Neuronal stem cell (in vitro differentiated cells): ENCODE results near the gene EPB41.

Experiments
- DNase-seq: peaks from one replicate; pipeline ENCODE4 v3.0.0-alpha.2; 2013; ENCODE audit warnings: low spot score
- H2AFZ ChIP-seq: one replicate; pipeline ENCODE4 v1.6.1; 2013; ENCODE audit warnings: mild to moderate bottlenecking, low read length, inconsistent platforms
- H2AK5ac ChIP-seq: 2 replicates; pipeline ENCODE4 v1.6.1; 2013; ENCODE audit warnings: low read depth, mild to moderate bottlenecking, inconsistent platforms, low read length, moderate library complexity, mixed read lengths
- H2BK120ac ChIP-seq: 2 replicates; pipeline ENCODE4 v1.6.1; 2013; ENCODE audit warnings: low read depth, mild to moderate bottlenecking, inconsistent platforms, low read length, moderate library complexity, mixed read lengths
- H2BK12ac ChIP-seq: one replicate; pipeline ENCODE4 v1.6.1; 2013; ENCODE audit warnings: low read length, inconsistent platforms
- H2BK15ac ChIP-seq: 2 replicates; pipeline ENCODE4 v1.6.1; 2013; ENCODE audit warnings: mild to moderate bottlenecking, low read length, inconsistent platforms, mixed read lengths
- H2BK5ac ChIP-seq: one replicate; pipeline ENCODE4 v1.6.1; 2013; ENCODE audit warnings: inconsistent platforms, mild to moderate bottlenecking, low read length, moderate library complexity
- H3K14ac ChIP-seq: one replicate; pipeline ENCODE4 v1.6.1; 2013; ENCODE audit warnings: low read length, inconsistent platforms
- H3K18ac ChIP-seq: 2 replicates; pipeline ENCODE4 v1.6.1; 2013; ENCODE audit warnings: low read length, inconsistent platforms
- H3K23ac ChIP-seq: 2 replicates; pipeline ENCODE4 v1.6.1; 2013; ENCODE audit warnings: low read depth, mild to moderate bottlenecking, mixed read lengths, low read length, inconsistent platforms; ENCODE audit not compliant: poor library complexity
- H3K27ac ChIP-seq: replicated peaks from 3 replicates; pipeline ENCODE4 v1.5.1; 2013; ENCODE audit warnings: low read length, inconsistent platforms
- H3K27me3 ChIP-seq, 3 experiments: 2 replicates each; pipeline ENCODE4 v1.6.1; 2013; ENCODE audit warnings: low read length in 3 of 3, mild to moderate bottlenecking in 2 of 3, inconsistent platforms in 1 of 3, low read depth in 1 of 3, mixed read lengths in 1 of 3, moderate library complexity in 1 of 3; ENCODE audit not compliant: control insufficient read depth in 3 of 3, insufficient read depth in 3 of 3
- H3K36me3 ChIP-seq, 2 donors: replicated peaks in 1 of 2; 2 replicates each; pipeline ENCODE4 v1.6.1; 2013; ENCODE audit warnings: low read length in 2 of 2; ENCODE audit not compliant: control insufficient read depth in 2 of 2, insufficient read depth in 2 of 2
- H3K4ac ChIP-seq: 2 replicates; pipeline ENCODE4 v1.6.1; 2013; ENCODE audit warnings: inconsistent platforms, mild to moderate bottlenecking, low read length, moderate library complexity
- H3K4me1 ChIP-seq, 2 donors: 1 replicate in 1 of 2; 2 replicates in 1 of 2; pipeline ENCODE4 v1.6.1; 2013; ENCODE audit warnings: low read length in 2 of 2, low read depth in 1 of 2; ENCODE audit not compliant: control insufficient read depth in 2 of 2, insufficient read depth in 1 of 2
- H3K4me2 ChIP-seq: one replicate; pipeline ENCODE4 v1.6.1; 2013; ENCODE audit warnings: mild to moderate bottlenecking, low read length, inconsistent platforms; ENCODE audit not compliant: insufficient read depth, poor library complexity, severe bottlenecking
- H3K4me3 ChIP-seq, 2 donors: 2 replicates each; pipeline ENCODE4 v1.5.1; 2013; ENCODE audit warnings: low read length in 2 of 2, mild to moderate bottlenecking in 2 of 2, inconsistent platforms in 1 of 2, moderate library complexity in 1 of 2
- H3K79me1 ChIP-seq: one replicate; pipeline ENCODE4 v1.6.1; 2013; ENCODE audit warnings: low read depth, mild to moderate bottlenecking, inconsistent platforms, low read length, moderate library complexity
- H3K9ac ChIP-seq: one replicate; pipeline ENCODE4 v1.6.1; 2013; ENCODE audit warnings: mild to moderate bottlenecking, low read depth, low read length, inconsistent platforms; ENCODE audit not compliant: poor library complexity
- H3K9me3 ChIP-seq, 2 donors: replicated peaks in 1 of 2; 2 replicates each; pipeline versions ENCODE3 to v1.6.1; 2013; ENCODE audit warnings: low read length in 2 of 2, mild to moderate bottlenecking in 2 of 2, inconsistent platforms in 1 of 2, low read depth in 1 of 2, mixed read lengths in 1 of 2, moderate library complexity in 1 of 2; ENCODE audit not compliant: control insufficient read depth in 2 of 2, insufficient read depth in 1 of 2
- H4K8ac ChIP-seq: one replicate; pipeline ENCODE4 v1.6.1; 2013; ENCODE audit warnings: low read depth, mild to moderate bottlenecking, inconsistent platforms, low read length, moderate library complexity
- H4K91ac ChIP-seq: one replicate; pipeline ENCODE4 v1.6.1; 2013; ENCODE audit warnings: low read length, low read depth, mild to moderate bottlenecking, inconsistent platforms; ENCODE audit not compliant: poor library complexity
- WGBS, 2 donors: extraction: QIAGEN DNeasy Blood & Tissue Kit; methylation state at CpG; one replicate each; pipeline ENCODE4 v1.1.7; 2013; ENCODE audit warnings: missing lambda C conversion rate in 2 of 2, mixed read lengths in 1 of 2; ENCODE audit not compliant: insufficient read length in 2 of 2, insufficient replicate concordance in 1 of 2; ENCODE audit errors: extremely low coverage in 2 of 2; 5-methylcytosine and 5-hydroxymethylcytosine counted together

The EPB41 gene

GRCh38 chr1:28885977-28886730, 28.2 kb upstream of the EPB41 start:
- H3K9ac ChIP-seq, result no peak overlapping the region
- H3K9me3 ChIP-seq, result no peaks in the 10 kb centered on the region
- no peak overlapping the region for H3K14ac ChIP-seq
- H3K4me2 ChIP-seq, result no peak overlapping the region
- H2BK12ac ChIP-seq, result no peak overlapping the region
- H3K36me3 ChIP-seq, result no peaks in the 10 kb centered on the region
- no peak overlapping the region for H4K8ac ChIP-seq
- H2BK120ac ChIP-seq, result no peak overlapping the region
- H3K4me1 ChIP-seq, result peaks cover 16% of the 10 kb centered on the region in 2 donors
- H3K23ac ChIP-seq, result no peak overlapping the region
- H3K4me3 ChIP-seq, result peak overlapping the region; percentile 67 to 83
- H2BK15ac ChIP-seq, result no peak overlapping the region
- no peak overlapping the region for H3K18ac ChIP-seq
- H3K79me1 ChIP-seq, result no peaks in the 10 kb centered on the region
- no peak overlapping the region for H3K4ac ChIP-seq
- no peak overlapping the region for H2AK5ac ChIP-seq
- WGBS, 2 donors, result no CpG with 5 or more reads among the region's 17 CpGs
- H3K27ac ChIP-seq, result no peak overlapping the region
- peaks cover 0 to 36% (median 13%) of the 10 kb centered on the region in 3 experiments for H3K27me3 ChIP-seq
- peak overlapping the region; percentile 96 for H2AFZ ChIP-seq
- DNase-seq, result no peak
- H4K91ac ChIP-seq, result no peak overlapping the region
- no peak overlapping the region for H2BK5ac ChIP-seq

GRCh38 chr1:28886731-28887418, 27.5 kb upstream of the EPB41 start:
- peaks cover 16% of the 10 kb centered on the region in 2 donors for H3K4me1 ChIP-seq
- no peaks in the 10 kb centered on the region for H3K36me3 ChIP-seq
- no peak overlapping the region for H2AK5ac ChIP-seq
- H2AFZ ChIP-seq, result peak overlapping the region; percentile 96
- no peak overlapping the region for H2BK12ac ChIP-seq
- no CpG with 5 or more reads among the region's 43 CpGs for WGBS, 2 donors
- peak overlapping the region; percentile 74 for H3K18ac ChIP-seq
- no peaks in the 10 kb centered on the region for H3K9me3 ChIP-seq
- H3K14ac ChIP-seq, result no peak overlapping the region
- no peak overlapping the region for H2BK5ac ChIP-seq
- no peak overlapping the region for H4K91ac ChIP-seq
- H3K27ac ChIP-seq, result no peak overlapping the region
- H3K9ac ChIP-seq, result peak overlapping the region; percentile 80
- peaks cover 0 to 37% (median 13%) of the 10 kb centered on the region in 3 experiments for H3K27me3 ChIP-seq
- peak overlapping the region; percentile 96 for H3K4me2 ChIP-seq
- no peak overlapping the region for H2BK15ac ChIP-seq
- H3K4ac ChIP-seq, result no peak overlapping the region
- H4K8ac ChIP-seq, result no peak overlapping the region
- H2BK120ac ChIP-seq, result no peak overlapping the region
- H3K79me1 ChIP-seq, result no peaks in the 10 kb centered on the region
- DNase-seq, result peak; percentile 80
- peak overlapping the region; percentile 76 for H3K23ac ChIP-seq
- H3K4me3 ChIP-seq, result peak overlapping the region; percentile 67 to 83

GRCh38 chr1:28887419-28887834, 26.9 kb upstream of the EPB41 start:
- H3K36me3 ChIP-seq, result no peaks in the 10 kb centered on the region
- H3K18ac ChIP-seq, result peak overlapping the region; percentile 74
- H3K23ac ChIP-seq, result peak overlapping the region; percentile 76
- peaks cover 0 to 37% (median 13%) of the 10 kb centered on the region in 3 experiments for H3K27me3 ChIP-seq
- no peak overlapping the region for H3K4ac ChIP-seq
- WGBS, 2 donors, result no CpG with 5 or more reads among the region's 41 CpGs
- H4K91ac ChIP-seq, result no peak overlapping the region
- no peaks in the 10 kb centered on the region for H3K79me1 ChIP-seq
- DNase-seq, result peak; percentile 32
- H2BK120ac ChIP-seq, result no peak overlapping the region
- peak overlapping the region; percentile 67 to 83 for H3K4me3 ChIP-seq
- no peak overlapping the region for H2AK5ac ChIP-seq
- H2BK5ac ChIP-seq, result no peak overlapping the region
- peaks cover 16% of the 10 kb centered on the region in 2 donors for H3K4me1 ChIP-seq
- no peak overlapping the region for H2BK15ac ChIP-seq
- peak overlapping the region; percentile 96 for H2AFZ ChIP-seq
- no peak overlapping the region for H2BK12ac ChIP-seq
- H3K9me3 ChIP-seq, result no peaks in the 10 kb centered on the region
- H4K8ac ChIP-seq, result no peak overlapping the region
- H3K14ac ChIP-seq, result no peak overlapping the region
- H3K27ac ChIP-seq, result no peak overlapping the region
- peak overlapping the region; percentile 80 for H3K9ac ChIP-seq
- H3K4me2 ChIP-seq, result peak overlapping the region; percentile 96
